Gastrocnemius medialis (tissue), 4 donors: ENCODE results near the gene ARHGEF39.

Experiments
- POLR2A ChIP-seq, 2 donors: fragments of 450-650 bp; IDR thresholded peaks; one replicate each; pipeline ENCODE4 v1.6.1; 2017; ENCODE audit warnings: antibody characterized with exemption in 2 of 2, mild to moderate bottlenecking in 2 of 2, moderate library complexity in 2 of 2
- TF ChIP-seq, protein P1 (sequence below), 5 experiments: fragments of 450-650 bp in 3 of 5; fragments of 200-600 bp in 2 of 5; sonication (generic) in 2 of 5; IDR thresholded peaks in 4 of 5; conservative IDR thresholded peaks in 1 of 5; 1 replicate in 4 of 5; 2 replicates in 1 of 5; pipeline ENCODE4 v1.5.1; 2016 to 2019; ENCODE audit warnings: antibody characterized with exemption in 5 of 5, mild to moderate bottlenecking in 3 of 5, moderate library complexity in 3 of 5

DNA sequence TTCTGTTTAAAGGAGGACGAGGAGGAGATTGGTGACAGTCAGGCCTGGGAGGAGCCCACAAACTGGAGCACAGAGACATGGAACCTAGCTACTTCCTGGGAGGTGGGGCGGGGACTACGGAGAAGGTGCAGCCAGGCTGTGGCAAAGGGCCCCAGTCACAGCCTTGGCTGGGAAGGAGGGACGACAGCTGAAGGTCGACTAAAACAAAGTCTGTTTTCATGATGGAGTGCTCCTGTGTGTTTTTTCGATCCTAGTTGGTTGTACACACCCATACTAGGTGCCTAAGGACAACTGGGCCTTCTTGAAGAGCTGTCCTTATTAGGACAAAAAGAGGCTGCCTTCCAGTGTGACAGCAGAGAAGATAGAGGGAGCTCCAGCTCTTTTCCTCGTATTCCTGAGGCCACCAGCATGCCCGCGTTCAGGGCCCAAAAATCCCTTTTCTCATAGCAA is 4.0 kb downstream of the ARHGEF39 start:
- TF ChIP-seq, protein P1, sequence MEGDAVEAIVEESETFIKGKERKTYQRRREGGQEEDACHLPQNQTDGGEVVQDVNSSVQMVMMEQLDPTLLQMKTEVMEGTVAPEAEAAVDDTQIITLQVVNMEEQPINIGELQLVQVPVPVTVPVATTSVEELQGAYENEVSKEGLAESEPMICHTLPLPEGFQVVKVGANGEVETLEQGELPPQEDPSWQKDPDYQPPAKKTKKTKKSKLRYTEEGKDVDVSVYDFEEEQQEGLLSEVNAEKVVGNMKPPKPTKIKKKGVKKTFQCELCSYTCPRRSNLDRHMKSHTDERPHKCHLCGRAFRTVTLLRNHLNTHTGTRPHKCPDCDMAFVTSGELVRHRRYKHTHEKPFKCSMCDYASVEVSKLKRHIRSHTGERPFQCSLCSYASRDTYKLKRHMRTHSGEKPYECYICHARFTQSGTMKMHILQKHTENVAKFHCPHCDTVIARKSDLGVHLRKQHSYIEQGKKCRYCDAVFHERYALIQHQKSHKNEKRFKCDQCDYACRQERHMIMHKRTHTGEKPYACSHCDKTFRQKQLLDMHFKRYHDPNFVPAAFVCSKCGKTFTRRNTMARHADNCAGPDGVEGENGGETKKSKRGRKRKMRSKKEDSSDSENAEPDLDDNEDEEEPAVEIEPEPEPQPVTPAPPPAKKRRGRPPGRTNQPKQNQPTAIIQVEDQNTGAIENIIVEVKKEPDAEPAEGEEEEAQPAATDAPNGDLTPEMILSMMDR (IDR thresholded peaks at IDR 0.05 in 4 of 5, conservative IDR thresholded peaks at IDR 0.05 in 1 of 5) = peak; percentile 23 to 59 (median 41)
- no peak for TF ChIP-seq POLR2A (IDR thresholded peaks at IDR 0.05)
